ENCODE measurements around the gene MRPL52.
"Not testable (repeated sequence)": the region's sequence is repeated elsewhere in the genome, so short reads cannot be mapped to it uniquely, and the experiment has no call there.

MRPL52 gene

GRCh38 chr14:22829661-22830442 lies at the start of gene MRPL52:
MRPL52 (plus strand) TSS chr14:22829887; CDS start chr14:22829913, 26 bp downstream.
- peak; percentile 84 for DNase-seq (ENCODE audit: low read depth)

- DNase-seq (ENCODE audit: low read depth), result no peak
Observed at GRCh38 chr14:22780105-22780679, 49.5 kb upstream of the MRPL52 start.

GRCh38 chr14:22780941-22781300 lies 48.8 kb upstream of the MRPL52 start:
- DNase-seq (ENCODE audit: low read depth), result no peak

GRCh38 chr14:22781301-22781991 lies 48.2 kb upstream of the MRPL52 start:
- no peak for DNase-seq (ENCODE audit: low read depth)

GRCh38 chr14:22786685-22787084 lies 43.0 kb upstream of the MRPL52 start:
- DNase-seq (ENCODE audit: low read depth), result no peak

GRCh38 chr14:22791301-22791700 lies 38.4 kb upstream of the MRPL52 start:
- no peak for DNase-seq (ENCODE audit: low read depth)

GRCh38 chr14:22792158-22792557 lies 37.5 kb upstream of the MRPL52 start:
- no peak for DNase-seq (ENCODE audit: low read depth)

GRCh38 chr14:22793550-22793949 lies 36.1 kb upstream of the MRPL52 start:
- not testable (repeated sequence) for DNase-seq (ENCODE audit: low read depth)

GRCh38 chr14:22793976-22794375 lies 35.7 kb upstream of the MRPL52 start:
- DNase-seq (ENCODE audit: low read depth), result no peak

GRCh38 chr14:22794551-22794951 lies 35.1 kb upstream of the MRPL52 start:
- DNase-seq (ENCODE audit: low read depth), result no peak

- DNase-seq (ENCODE audit: low read depth), result no peak
Observed at GRCh38 chr14:22796087-22796707, 33.5 kb upstream of the MRPL52 start.

GRCh38 chr14:22797017-22797917 lies 32.4 kb upstream of the MRPL52 start:
- DNase-seq (ENCODE audit: low read depth), result no peak

- no peak for DNase-seq (ENCODE audit: low read depth)
Observed at GRCh38 chr14:22798528-22798927, 31.2 kb upstream of the MRPL52 start.

- DNase-seq (ENCODE audit: low read depth), result no peak
Observed at GRCh38 chr14:22800346-22800745, 29.3 kb upstream of the MRPL52 start.

- no peak for DNase-seq (ENCODE audit: low read depth)
Observed at GRCh38 chr14:22801716-22802115, 28.0 kb upstream of the MRPL52 start.

- DNase-seq (ENCODE audit: low read depth), result no peak
Observed at GRCh38 chr14:22802860-22803686, 26.6 kb upstream of the MRPL52 start.

- no peak for DNase-seq (ENCODE audit: low read depth)
Observed at GRCh38 chr14:22803687-22803974, 26.1 kb upstream of the MRPL52 start.

- not testable (repeated sequence) for DNase-seq (ENCODE audit: low read depth)
Observed at GRCh38 chr14:22805235-22805634, 24.5 kb upstream of the MRPL52 start.

GRCh38 chr14:22807432-22808087 lies 22.1 kb upstream of the MRPL52 start:
- no peak for DNase-seq (ENCODE audit: low read depth)

- DNase-seq (ENCODE audit: low read depth), result no peak
Observed at GRCh38 chr14:22808388-22809209, 21.1 kb upstream of the MRPL52 start.
